ENCODE data around the gene WDFY3. TPM values are rescaled to one million over a fixed set of nuclear protein-coding genes. Genes with fewer than 3 reads are reported as not detected.

Gene WDFY3
- polyA plus RNA-seq, 2 of the 4 experiments (the other 2 are of a cell fraction): 6.6 to 25.1 TPM

DNA sequence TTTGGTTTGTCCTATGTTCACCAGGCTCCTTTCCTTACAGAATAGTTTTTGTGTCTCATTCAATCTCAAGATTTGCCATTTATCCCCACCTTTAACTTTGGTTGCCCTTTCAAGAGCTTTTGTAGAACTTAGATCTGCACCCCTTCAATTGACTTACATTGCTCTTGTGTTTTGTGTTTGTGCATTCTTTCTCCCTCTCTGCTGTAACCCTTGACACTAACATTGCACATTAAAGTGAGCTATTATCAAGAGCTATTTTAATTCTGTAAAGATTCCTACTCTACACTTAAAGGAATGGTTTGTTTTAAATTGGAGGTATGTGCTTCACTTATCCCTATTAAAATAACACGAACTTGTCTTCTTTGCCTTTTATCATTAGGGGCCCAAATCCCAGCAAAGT lies 318.3 kb downstream of the WDFY3 start:
- CTCF ChIA-PET: no interaction called here
- TF ChIP-seq SREBF2 (IDR thresholded peaks at IDR 0.05) (no peak), HOXA7 (CRISPR knock-in tag; IDR thresholded peaks at IDR 0.05) (no peak), TP53 (CRISPR knock-in tag; IDR thresholded peaks at IDR 0.05) (no peak), BHLHE40 (IDR thresholded peaks at IDR 0.05; ENCODE audit: low read depth, low read length) (no peak), RAD21 (conservative IDR thresholded peaks at IDR 0.05 in 1 of 2, IDR thresholded peaks at IDR 0.05 in 1 of 2) (no peak), HOXB5 (CRISPR knock-in tag; IDR thresholded peaks at IDR 0.05) (no peak), ZFP36 (IDR thresholded peaks at IDR 0.05; ENCODE audit: borderline replicate concordance, partially characterized antibody) (no peak), RCOR1 (IDR thresholded peaks at IDR 0.05; ENCODE audit: low read depth, low read length) (no peak), FOSL2 (IDR thresholded peaks at IDR 0.05) (no peak), FOSL2 (CRISPR knock-in tag; IDR thresholded peaks at IDR 0.05) (no peak), EP300 (IDR thresholded peaks at IDR 0.05) (no peak), KDM5A (IDR thresholded peaks at IDR 0.05) (no peak), HOXB13 (CRISPR knock-in tag; IDR thresholded peaks at IDR 0.05; ENCODE audit: low read depth) (no peak), JUNB (IDR thresholded peaks at IDR 0.05) (no peak)
- TF ChIP-seq, protein P1, sequence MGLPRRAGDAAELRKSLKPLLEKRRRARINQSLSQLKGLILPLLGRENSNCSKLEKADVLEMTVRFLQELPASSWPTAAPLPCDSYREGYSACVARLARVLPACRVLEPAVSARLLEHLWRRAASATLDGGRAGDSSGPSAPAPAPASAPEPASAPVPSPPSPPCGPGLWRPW (IDR thresholded peaks at IDR 0.05): no peak
- TF ChIP-seq, protein P2, sequence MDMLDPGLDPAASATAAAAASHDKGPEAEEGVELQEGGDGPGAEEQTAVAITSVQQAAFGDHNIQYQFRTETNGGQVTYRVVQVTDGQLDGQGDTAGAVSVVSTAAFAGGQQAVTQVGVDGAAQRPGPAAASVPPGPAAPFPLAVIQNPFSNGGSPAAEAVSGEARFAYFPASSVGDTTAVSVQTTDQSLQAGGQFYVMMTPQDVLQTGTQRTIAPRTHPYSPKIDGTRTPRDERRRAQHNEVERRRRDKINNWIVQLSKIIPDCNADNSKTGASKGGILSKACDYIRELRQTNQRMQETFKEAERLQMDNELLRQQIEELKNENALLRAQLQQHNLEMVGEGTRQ (IDR thresholded peaks at IDR 0.05): no peak
- ATAC-seq (no peak), DNase-seq (ENCODE audit: low read depth in 1 of 2, low spot score in 1 of 2) (no peak), FAIRE-seq (no peak)
- Histone ChIP-seq H3K4me2 (no peak overlapping the region), H3K4me3 (no peak overlapping the region), H3K9me3 (no peaks in the 10 kb centered on the region), H3K4me1 (no peaks in the 10 kb centered on the region), H3K27ac (no peak overlapping the region)
- 32% methylated on average over 1 of the region's 1 CpG for WGBS (ENCODE audit: missing lambda C conversion rate)
- POLR2A ChIA-PET: no interaction called here

DNA sequence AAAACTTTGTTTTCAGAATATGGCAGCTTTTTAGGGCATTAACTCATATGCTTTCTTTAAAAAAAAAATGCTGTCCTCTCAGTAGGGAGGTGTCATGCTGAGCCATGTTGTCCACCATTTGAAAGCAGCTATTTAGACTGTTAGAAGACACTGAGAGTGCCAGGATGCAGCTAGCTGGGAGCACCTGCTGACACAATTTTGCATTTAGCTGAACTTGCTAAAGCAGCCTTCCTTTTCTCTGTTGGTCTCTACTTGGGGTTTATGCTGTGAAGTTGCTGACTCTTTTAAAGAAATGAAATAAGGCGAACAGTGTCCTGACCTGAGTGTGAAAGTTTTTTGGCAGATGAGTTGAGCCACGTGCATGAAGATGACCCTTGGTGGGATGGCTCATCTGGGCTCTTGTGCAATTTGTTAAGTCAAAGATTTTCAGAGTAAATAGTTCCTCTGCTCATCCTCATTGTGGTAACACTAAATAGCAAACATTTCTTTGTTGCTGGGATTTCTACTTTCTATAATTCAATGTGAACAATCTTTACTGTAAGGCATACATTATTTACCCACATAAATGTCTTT lies 319.1 kb downstream of the WDFY3 start:
- DNase-seq (ENCODE audit: low read depth in 1 of 2, low spot score in 1 of 2) (no peak), FAIRE-seq (no peak), ATAC-seq (no peak)
- H3K9me3 ChIP-seq: no peaks in the 10 kb centered on the region
- no peak overlapping the region for H3K4me2 ChIP-seq
- no peak for TF ChIP-seq SMC3 (IDR thresholded peaks at IDR 0.05)
- ChIA-PET POLR2A (no interaction called here), CTCF (no interaction called here)
- H3K4me1 ChIP-seq: no peaks in the 10 kb centered on the region
- WGBS (ENCODE audit: missing lambda C conversion rate): 46% methylated on average over 2 of the region's 2 CpGs
- H3K4me3 ChIP-seq: no peak overlapping the region
- H3K27ac ChIP-seq: no peak overlapping the region

DNA sequence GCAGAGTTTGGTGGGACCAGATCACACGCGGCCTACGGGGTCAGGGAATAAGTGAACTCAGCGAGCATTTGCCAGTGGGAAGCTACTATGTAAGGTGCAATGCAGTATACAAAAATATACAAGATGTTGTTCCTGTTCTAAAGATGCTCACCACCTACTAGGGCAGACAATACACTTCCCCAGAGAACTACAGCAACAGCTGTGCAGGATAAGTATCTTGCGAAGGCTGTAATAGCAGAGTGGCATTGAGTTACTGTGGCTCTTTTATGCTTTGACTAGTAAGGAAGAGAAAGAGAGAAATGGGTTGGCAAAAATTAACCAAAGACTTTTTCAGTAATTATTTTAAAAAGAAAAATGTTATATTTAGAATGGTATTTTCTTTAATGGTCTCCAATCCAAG lies 322.4 kb downstream of the WDFY3 start:
- no peak for TF ChIP-seq FOSB (CRISPR knock-in tag; IDR thresholded peaks at IDR 0.05)
- TF ChIP-seq, protein P3, sequence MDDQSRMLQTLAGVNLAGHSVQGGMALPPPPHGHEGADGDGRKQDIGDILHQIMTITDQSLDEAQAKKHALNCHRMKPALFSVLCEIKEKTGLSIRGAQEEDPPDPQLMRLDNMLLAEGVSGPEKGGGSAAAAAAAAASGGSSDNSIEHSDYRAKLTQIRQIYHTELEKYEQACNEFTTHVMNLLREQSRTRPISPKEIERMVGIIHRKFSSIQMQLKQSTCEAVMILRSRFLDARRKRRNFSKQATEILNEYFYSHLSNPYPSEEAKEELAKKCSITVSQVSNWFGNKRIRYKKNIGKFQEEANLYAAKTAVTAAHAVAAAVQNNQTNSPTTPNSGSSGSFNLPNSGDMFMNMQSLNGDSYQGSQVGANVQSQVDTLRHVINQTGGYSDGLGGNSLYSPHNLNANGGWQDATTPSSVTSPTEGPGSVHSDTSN (IDR thresholded peaks at IDR 0.05): no peak
- TF ChIP-seq ZNF302 (CRISPR knock-in tag; IDR thresholded peaks at IDR 0.05): no peak
- no peak for TF ChIP-seq RCOR1 (IDR thresholded peaks at IDR 0.05; ENCODE audit: low read depth, low read length)
- TF ChIP-seq, protein P4, sequence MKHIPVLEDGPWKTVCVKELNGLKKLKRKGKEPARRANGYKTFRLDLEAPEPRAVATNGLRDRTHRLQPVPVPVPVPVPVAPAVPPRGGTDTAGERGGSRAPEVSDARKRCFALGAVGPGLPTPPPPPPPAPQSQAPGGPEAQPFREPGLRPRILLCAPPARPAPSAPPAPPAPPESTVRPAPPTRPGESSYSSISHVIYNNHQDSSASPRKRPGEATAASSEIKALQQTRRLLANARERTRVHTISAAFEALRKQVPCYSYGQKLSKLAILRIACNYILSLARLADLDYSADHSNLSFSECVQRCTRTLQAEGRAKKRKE (CRISPR knock-in tag; IDR thresholded peaks at IDR 0.05; ENCODE audit: low read depth): no peak
- no peak for TF ChIP-seq CBX2 (IDR thresholded peaks at IDR 0.05; ENCODE audit: borderline replicate concordance, low read depth)
- TF ChIP-seq JUN (IDR thresholded peaks at IDR 0.05): no peak
- no peak for TF ChIP-seq FOXS1 (CRISPR knock-in tag; IDR thresholded peaks at IDR 0.05)
- no peak for TF ChIP-seq BHLHE40 (IDR thresholded peaks at IDR 0.05; ENCODE audit: low read depth, low read length)
- TF ChIP-seq EHF (CRISPR knock-in tag; IDR thresholded peaks at IDR 0.05): no peak
- no peak for TF ChIP-seq EHMT2 (IDR thresholded peaks at IDR 0.05; ENCODE audit: low read depth)
- TF ChIP-seq TP53 (CRISPR knock-in tag; IDR thresholded peaks at IDR 0.05): no peak
- TF ChIP-seq FOSL2 (IDR thresholded peaks at IDR 0.05): no peak
- no peak for TF ChIP-seq FOSL2 (CRISPR knock-in tag; IDR thresholded peaks at IDR 0.05)
- no peak for TF ChIP-seq MAZ (IDR thresholded peaks at IDR 0.05; ENCODE audit: borderline replicate concordance, low read depth, low read length)
- TF ChIP-seq MYC (IDR thresholded peaks at IDR 0.05; ENCODE audit: borderline replicate concordance, low read length): no peak
- CTCF ChIA-PET: no interaction called here
- no peak overlapping the region for H3K27ac ChIP-seq
- POLR2A ChIA-PET: no interaction called here
- FAIRE-seq (no peak), ATAC-seq (no peak), DNase-seq (ENCODE audit: low read depth in 1 of 2, low spot score in 1 of 2) (no peak)
- H3K9me3 ChIP-seq: no peaks in the 10 kb centered on the region
- H3K4me2 ChIP-seq: no peak overlapping the region
- WGBS (ENCODE audit: missing lambda C conversion rate): 76% methylated on average over 5 of the region's 5 CpGs
- H3K4me1 ChIP-seq: no peaks in the 10 kb centered on the region
- H3K4me3 ChIP-seq: no peak overlapping the region
